Activated CD4-positive, CD25-positive, alpha-beta regulatory T cell (primary cell): ENCODE results near the gene TBC1D16.

Experiments
- DNase-seq, 4 experiments: peaks; one replicate each; lab custom pipeline; 2025; lab: John Stamatoyannopoulos, UW

The TBC1D16 gene

DNA sequence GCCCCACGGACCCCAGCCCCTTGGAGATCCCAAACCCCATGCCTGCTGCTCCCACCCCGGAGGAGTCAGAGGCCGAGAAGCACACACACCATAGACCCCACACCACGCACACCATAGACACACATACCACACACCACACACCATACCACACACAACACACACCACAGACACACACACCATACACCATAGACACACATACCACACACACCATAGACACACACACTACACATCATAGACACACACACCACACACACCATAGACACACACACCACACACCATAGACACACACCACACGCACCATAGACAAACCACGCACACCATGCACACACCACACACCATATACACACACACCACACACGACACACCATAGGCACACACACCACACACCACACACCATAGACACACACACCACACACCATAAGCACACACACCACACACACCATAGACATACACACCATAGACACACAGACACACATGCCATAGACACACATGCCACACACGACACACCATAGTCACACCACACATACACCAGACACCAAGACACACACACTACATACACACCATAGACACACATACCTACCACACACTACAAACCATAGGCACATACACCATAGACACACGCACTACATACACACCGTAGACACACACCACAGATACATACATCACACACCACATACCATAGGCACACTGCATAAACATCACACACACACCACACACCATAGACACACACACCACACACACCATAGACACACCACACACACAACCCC is 11.3 kb downstream of the TBC1D16 start:
- no peak for DNase-seq

DNA sequence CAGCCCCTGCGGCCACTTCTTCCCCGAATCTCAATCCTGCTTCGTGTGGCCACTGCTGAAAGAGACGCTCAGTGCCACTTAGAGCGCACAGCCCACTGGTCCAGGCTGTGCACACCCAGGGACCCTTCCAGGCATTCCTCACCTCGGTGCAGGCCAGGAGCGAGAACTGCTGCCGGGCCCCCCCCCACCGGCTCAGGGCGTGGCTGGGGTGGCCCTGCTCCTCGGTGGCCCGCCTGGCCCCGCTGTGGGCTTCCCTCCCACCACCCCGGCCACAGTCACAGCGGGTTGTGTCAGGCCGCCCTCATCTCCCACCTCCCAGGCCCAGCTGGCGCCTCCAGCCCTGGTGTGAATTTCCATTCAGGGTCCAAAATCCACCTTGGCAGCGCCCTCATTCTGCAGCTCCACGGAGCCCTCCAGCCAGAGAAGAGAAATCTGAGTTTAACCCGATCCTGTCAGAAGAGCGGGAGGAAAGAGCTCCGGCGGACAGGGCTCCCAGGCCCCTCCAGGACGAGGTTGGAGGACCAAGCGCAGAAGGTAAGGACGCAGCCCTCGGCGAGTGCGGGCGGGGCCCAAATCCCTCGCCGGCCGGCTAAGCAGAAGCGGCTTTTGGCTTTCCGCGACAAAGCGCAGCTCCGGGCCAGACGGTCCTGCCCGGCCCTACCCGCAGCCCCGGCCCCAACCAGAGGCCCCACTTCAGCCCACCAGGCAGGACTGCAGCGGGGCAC is 12.0 kb downstream of the TBC1D16 start:
- DNase-seq = no peak

DNA sequence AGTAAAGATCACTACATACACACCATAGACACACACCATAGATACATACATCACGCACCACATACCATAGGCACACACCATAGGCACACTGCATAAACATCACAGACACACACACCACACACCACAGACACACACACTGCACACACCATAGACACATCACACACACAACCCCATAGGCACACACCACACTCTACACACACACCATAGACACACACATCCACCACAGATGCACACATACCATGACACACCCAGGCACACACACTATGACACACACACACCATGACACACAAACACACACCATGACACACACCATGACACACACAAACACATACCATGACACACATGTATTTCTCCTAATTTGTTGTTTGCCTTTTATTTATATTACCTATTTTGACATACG is 14.1 kb downstream of the TBC1D16 start:
- no peak for DNase-seq

DNA sequence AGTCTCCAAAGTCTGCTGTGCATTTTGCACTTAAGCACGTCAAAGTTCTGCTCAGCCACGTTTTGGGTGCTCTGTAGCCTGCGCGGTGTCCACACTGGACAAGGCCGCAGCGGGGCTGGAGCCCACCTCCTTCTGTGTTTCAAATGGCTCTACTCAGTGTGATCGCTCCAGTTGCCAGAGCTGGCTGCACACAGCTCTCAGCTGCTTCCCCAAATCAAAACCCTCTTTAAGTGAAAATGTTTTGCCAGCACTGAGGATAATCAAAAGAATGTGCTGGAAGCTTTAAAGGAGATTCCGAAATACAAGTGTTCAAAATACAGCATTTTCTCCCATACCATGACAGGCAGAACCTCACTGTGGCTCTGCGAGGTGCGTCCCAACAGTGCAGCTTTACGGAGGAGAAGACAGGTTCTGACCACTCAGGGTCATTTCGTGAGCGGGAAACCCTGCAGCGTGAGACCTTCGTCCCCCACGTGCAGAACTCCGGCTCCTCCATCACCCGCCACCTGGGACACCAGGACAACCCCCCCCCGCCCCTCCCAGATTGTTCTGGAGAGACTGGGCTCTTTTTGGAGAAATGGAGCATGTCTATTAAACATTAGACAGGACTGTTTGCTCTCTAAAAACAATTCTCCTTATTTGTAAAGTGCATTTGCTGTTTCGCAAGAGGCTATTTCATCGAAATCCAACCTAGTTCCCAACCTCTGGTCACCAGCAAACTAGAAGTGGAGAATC is 16.6 kb downstream of the TBC1D16 start:
- no peak for DNase-seq

DNA sequence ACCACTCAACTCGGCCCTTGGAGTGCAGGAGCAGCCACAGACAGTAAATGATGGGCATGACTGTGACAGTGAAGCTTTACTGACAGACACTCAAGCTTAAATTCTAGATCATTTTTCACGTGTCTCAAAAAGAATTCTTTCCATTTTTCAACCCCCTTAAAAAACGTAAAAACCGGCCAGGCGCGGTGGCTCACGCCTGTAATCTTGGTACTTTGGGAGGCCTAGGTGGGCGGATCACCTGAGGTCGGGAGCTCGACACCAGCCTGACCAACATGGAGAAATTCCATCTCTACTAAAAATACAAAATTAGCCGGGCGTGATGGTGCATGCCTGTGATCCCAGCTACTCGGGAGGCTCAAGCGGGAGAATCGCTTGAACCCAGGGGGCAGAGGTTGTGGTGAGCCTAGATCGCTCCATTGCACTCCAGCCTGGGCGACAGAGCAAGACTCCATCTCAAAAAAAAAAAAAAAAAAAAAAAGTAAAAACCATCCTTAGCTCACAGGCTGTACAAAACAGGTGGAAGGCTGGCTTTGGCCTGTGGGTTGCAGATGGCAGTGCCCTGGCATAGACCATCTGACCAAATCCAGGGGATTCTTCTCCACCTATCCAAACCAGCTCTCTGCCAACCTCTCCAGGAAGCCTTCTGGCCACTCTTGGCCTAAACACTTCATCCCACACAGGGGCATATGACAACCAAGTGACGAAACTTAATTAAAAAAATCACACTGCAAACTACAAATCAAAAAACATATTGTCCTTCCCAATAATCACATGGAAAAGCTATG is 18.3 kb downstream of the TBC1D16 start:
- no peak for DNase-seq

DNA sequence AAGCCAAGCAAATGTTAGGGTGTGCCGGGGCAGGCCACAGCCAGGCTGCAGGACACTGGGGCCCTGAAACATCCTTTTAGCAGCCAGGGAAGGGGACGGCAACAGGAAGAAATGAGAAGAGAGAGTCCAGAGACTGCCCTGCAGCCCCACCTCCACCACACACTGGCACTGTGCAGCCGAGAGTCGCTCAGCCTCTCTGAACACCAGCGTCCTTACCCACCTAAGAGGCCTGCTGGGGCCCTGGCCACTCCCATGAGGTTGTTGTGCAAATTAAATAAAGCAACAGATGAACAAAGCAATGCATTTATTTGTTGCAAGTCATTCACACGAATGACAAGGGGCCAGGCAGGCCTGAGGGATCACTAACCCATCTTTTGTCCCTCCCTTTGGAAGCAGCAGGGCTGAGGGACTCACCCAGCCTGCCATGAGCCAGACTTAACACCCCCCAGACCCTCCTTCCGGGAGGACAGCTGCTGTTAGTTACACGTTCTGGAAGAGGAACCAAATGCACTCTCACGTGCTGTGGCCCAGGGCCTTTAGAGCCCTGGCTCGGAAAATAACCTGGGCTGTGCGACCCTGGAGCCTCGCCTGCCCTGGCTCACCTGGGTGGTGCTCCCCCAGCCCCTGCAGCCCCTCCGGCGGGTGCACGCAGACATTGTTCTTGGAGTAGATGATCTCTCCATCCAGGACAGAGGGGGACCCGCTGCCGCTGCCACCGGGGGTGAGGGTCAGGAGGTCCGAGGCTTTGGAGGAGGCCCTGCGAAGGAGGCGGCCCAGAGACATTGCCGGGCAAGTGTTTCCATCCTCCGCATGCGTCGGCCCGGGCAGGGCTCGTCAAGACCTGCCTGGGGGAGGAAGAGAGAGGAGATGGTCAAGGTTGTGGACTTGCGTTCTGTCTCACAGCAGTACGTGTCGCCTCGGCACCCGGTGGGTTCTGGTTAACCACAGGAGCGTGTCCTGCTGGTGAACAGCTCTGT is 22.6 kb downstream of the TBC1D16 start:
- DNase-seq = no peak

DNA sequence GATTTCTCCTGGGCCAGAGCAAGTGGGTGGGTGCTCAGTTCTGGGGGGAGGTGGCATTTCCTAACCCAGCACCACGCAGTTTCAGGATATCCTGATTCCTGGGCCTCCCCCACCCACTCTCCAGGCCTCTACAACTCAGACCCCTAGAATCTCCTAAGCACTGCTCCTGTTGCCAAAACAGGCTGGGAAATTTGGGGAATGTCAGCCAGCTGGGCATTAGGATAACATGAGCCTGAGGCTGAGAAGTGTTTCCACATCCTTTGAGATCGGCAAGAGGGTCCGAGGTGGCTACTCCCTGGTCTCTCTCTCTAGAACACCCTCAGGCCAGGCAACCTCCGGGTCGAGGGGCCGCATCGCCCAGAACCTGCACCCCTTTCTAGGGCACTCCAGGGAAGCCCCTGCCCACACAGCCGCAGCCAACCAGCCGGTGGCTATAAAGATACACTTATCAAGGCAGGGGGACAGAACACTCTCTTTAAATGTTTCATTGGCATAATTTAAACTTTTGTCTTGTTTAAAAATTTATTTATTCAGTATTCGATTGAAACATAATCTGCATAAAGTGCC is 23.6 kb downstream of the TBC1D16 start:
- no peak for DNase-seq

DNA sequence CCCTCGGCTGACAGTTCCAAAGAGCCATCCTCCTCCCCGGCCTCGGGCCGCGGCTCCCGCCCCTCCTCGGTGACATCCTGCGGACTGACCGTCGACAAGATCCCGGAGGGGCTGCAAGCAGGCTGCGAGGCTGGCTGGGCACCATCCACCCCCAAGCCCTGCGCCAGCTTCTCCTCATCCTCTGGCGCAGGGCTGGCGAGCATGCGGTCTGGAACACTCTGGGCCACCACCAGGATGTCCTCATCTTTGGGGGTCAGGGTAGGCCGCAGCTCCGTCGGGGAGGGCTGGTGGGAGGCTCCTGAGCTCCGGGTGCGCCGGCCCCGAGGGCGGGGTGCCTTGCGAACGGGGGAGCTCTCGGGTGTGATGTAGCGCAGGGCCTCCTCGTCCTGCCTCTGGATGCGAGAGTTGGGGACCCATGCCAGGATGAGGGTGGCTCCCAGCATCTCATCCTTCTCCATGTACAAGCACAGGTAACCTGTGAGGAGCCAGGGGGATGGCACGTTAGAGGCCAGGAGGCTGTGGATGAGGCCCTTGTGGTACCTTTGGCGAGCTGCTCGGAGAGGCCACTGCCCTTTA is 25.3 kb downstream of the TBC1D16 start:
- DNase-seq = no peak

DNA sequence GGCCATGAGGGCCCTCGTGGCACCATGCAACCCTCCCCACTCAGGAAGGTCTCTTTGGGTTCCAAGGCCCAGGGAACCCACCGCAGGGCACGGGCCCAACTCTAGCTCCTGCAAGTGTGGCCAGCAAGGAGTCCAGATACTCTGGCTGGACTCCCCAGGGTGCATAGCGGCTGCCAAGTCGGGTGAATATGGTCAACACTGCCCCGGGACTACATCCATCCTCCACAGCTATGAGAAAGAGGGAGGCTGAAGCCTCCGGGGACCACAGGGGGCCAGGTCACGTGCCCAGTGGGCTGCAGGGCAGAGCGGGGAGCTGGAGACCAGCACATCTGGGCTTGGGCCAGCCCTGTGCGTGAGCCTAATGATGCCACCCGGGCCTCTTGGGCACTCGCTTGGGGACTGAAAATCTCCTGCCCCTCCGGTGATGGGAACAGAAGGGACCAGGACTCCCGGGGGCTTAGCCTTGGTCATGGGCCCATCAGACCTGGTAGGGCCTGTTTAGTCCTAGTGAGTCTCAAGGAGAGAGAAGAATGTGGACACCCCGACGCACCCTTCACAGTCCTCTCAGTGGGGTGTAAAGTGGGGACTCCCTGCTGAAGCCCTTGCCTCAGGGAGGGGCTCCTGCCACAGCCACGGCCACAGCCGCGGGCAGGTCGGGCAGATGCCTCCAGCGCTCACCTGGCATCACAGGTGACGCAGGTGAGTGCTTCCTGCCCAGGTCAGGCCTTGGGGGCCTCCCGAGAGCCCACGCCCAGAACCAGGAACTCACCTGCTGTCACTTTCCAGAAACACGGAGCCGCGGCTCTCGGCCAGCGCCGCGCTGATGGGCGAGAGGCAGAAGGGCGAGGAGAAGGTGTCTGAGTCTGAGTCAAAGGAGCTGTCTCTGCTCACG is 26.0 kb downstream of the TBC1D16 start:
- DNase-seq = no peak

DNA sequence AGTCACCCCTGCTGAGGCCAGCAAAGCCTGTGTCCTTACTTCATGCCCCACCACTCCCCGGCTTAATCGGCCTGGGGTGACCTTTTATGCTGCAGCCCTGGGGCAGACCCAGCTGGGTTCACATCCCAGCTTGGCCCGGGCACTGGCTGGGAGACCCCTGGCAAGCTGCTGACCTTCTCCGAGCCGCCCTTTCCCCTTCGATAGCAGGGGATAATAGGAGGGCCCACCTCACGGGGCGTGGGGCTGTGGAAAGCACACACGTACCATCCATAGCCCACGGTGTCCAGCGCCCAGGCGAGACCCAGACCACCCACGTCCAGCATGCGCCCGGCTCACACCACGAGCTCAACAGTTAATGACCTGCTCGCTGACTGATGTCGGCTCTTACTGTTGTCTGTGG is 26.8 kb downstream of the TBC1D16 start:
- DNase-seq = no peak

DNA sequence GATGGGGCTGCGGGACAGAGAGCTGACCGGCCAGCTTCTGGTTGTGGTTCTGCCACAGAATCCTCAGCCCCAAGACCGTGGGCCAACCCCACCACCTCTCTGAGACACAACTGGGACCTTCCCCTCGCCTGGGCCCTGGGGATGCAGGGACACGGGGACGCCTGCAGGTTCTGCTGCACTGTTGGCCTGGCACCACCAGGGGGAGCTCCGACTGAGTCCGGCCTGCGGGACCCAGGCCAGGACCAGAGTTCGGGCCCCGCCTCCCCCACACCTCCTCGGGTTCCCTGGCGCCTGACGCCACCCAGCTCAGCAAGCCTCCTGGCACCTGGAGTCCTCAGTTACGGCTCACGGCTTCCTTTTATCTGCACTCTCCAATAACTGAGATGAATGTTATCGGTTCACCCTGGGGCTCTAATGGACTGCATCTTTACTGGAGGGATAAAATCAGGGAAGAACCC is 27.3 kb downstream of the TBC1D16 start:
- peak; percentile 39 to 68 (median 58) for DNase-seq

DNA sequence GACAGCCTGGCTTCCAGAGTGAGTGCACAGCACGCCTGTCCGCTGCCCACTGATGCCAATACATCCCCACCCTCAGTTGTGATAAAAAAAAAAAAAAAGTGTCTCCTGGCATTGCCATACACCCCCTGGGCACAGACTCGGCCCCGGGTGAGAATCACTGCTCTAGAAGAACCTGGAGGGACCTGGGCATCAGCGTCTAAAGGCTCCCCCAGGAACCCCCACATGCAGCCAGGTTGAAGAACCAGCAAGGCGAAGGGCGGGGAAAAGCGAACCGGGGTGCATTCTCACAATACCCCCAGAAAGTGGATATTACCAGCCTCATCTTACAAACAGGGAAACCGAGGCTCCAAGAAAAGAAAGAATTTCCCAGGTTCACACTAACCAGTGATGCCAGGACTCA is 27.7 kb downstream of the TBC1D16 start:
- no peak for DNase-seq

DNA sequence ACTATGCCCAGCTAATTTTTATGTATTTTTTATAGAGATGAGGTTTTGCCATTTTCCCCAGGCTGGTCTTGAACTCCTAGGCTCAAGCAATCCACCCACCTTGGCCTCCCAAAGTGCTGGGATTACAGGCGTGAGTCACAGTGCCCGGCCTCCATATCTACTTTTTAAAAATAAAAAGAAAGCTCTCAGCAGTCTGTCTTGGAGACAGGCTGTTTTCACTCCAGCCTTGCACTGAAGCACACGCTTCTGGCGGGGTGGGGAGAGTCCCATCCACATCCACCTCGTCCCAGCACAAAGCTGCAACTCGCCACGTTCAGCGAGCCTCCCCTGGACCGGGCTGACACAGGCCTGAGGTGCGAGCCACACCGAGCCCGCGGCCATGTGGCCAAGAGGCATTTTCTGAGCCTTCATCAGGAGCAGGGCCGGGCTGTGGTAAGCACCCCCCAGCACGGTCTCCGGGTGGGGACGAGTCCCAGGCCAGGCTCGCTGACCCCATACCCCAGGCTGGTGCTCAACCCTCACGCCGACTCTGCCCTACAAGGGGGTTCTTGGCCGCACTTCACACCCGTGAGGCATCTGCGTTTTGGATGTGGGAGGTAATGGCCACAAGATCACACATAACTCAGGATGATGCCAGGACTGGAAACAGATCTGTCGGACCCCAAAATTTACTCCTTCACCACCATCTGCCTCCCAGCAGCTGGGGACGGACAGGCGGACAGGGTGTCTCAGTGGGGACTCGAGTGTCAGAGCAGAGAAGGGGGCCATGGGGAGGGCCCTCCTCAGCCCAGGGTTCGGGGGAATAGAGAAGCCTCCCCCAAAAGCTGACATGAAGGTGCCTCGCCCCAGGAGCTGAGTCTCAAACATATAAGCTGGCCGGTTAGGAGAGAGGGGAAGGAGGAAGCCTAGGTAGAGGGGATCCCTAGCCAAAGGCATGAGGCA is 28.6 kb downstream of the TBC1D16 start:
- DNase-seq = no peak

DNA sequence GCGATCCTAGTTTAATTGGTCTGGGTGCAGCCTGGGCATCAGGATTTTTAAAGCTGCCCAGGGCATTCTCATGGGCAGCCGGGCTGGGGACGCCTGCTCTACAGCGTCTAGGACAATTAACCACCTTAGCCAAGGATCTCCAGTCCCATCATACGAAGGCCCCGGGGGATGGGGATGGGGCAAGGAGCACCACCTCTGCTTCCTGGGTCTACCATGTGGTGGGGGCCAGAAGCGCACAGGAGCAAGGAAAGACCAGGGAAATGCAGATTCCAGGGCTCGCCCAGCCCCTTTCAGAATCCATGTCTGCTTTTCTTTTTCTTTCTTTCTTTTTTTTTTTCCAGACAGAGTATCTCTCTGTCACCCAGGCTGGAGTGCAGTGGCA is 29.3 kb downstream of the TBC1D16 start:
- DNase-seq = no peak

DNA sequence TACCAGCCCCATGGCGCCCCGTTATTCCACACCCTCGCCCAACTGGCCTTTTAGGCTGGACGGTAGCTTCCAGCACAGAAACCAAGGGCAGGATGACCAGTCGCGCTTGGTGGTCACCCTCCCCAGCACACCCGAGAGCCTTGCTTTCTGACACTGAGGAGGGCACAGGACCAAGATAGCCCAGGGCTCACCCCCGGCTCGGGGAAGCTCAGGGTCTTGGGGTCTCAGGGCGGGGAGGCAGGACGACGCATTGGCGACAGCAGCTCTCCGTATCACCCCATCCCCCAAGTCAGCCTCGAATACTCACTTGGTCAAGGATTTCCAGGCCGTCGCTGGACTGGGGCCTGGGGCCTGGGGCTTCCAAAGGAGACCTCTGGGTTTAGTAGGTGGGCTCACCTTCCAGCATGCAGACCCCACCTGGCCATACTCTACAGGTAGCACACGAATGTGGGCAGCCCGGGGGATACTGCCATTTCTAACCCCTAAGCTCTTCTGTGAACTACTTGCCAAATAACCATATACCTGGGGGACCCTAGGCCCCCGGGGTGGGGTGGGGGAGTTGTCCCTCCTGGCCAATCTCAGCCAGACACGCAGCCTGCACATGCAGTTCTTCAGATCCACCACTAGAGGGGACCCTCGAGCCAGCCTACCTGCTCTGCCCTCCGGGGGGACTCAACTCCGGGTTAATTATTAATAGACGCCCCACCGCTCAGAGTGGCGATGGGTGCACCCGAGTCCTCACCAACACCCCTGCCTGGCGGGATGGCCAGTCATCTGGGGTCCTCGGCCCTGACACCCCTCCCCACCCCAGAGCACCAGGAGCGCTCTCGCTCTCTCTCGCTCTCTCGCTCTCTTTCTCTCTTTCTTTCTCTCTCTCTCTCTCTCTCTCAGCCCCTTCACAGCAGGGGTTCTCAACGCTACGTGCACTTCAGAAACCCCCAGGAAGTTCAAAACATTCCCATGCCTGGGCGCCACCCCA is 30.0 kb downstream of the TBC1D16 start:
- peak; percentile 23 to 35 (median 26) for DNase-seq

DNA sequence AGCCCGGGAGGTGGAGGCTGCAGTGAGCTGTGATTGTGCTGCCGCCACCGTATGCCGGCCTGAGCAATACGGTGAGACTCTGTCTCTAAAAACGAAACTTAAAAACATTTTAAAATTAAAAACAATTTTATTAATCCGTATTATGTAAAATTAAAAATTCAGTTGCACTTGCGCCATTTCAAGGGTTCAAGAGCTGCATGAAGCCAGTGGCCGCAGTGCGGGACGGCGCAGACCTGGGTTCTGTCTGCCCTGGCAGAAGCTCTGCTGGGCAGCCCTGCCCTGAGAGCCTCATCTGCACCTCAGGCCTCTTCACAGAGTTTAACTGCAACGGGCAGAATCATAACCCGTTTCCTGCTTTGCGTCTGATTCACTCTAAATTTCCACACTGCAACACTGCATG is 31.7 kb downstream of the TBC1D16 start:
- DNase-seq = no peak
